ENCODE results near the gene CCDC33. TPM values are rescaled to one million over a fixed set of nuclear protein-coding genes. Genes with fewer than 3 reads are reported as not detected.

CCDC33 gene
- total RNA-seq, 1 donor from 2014 or later: not detected

GRCh38 chr15:74233373-74233772 lies 2.8 kb upstream of the CCDC33 start:
- TF ChIP-seq, protein P1, sequence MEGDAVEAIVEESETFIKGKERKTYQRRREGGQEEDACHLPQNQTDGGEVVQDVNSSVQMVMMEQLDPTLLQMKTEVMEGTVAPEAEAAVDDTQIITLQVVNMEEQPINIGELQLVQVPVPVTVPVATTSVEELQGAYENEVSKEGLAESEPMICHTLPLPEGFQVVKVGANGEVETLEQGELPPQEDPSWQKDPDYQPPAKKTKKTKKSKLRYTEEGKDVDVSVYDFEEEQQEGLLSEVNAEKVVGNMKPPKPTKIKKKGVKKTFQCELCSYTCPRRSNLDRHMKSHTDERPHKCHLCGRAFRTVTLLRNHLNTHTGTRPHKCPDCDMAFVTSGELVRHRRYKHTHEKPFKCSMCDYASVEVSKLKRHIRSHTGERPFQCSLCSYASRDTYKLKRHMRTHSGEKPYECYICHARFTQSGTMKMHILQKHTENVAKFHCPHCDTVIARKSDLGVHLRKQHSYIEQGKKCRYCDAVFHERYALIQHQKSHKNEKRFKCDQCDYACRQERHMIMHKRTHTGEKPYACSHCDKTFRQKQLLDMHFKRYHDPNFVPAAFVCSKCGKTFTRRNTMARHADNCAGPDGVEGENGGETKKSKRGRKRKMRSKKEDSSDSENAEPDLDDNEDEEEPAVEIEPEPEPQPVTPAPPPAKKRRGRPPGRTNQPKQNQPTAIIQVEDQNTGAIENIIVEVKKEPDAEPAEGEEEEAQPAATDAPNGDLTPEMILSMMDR (IDR thresholded peaks at IDR 0.05): no peak
- no peak overlapping the region for H3K27ac Mint-ChIP-seq (ENCODE audit: unreplicated experiment)
- no peak for DNase-seq (ENCODE audit: low spot score)
- H3K4me3 Mint-ChIP-seq (ENCODE audit: unreplicated experiment): no peak overlapping the region
- H3K9me3 Mint-ChIP-seq (ENCODE audit: low read depth): no peaks in the 10 kb centered on the region
- peaks cover 4% of the 10 kb centered on the region for H3K27me3 Mint-ChIP-seq (ENCODE audit: low read depth)
- no peaks in the 10 kb centered on the region for H3K36me3 Mint-ChIP-seq (ENCODE audit: low read depth)
- peaks cover 15% of the 10 kb centered on the region for H3K4me1 Mint-ChIP-seq (ENCODE audit: low read depth)

DNA sequence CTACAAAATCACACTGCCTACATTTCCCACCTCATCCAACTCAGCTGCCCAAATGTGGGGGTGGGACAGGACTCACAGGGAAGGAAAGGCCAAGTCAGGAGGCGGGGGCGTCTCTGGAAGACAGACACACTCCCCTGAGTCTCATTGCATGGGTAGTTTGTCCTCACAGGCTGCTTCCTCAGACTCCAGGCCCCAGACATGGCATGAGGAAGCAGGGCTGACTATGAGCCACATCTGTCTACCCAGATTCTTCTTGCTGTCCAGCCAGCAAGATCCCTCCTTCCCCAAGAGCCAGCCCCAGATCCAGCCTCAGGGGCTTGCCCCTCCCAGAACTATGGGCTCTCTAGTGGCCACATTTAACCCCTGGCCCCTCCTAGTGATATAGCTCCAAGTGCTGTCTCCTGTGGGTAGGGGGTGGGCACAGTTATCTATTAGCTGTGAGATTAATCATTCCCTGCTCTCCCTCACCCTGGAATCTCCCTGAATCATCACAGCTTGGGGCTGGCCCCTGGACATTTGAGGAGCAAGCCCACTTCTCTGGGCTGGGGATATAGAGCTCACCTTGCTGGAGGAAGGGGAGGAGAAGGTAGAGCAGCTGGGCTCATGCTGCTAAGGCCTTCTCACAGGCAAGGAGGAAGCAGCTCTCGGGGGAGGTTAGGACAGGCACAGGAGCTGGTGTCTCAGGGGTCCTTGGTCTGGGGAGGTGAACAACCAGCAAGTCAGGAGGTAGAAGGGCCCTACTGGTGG lies 2.1 kb upstream of the CCDC33 start:
- Mint-ChIP-seq H3K4me1 (ENCODE audit: low read depth) (peaks cover 15% of the 10 kb centered on the region), H3K27ac (ENCODE audit: unreplicated experiment) (no peak overlapping the region), H3K27me3 (ENCODE audit: low read depth) (peaks cover 4% of the 10 kb centered on the region), H3K4me3 (ENCODE audit: unreplicated experiment) (no peak overlapping the region), H3K9me3 (ENCODE audit: low read depth) (no peaks in the 10 kb centered on the region), H3K36me3 (ENCODE audit: low read depth) (no peaks in the 10 kb centered on the region)
- TF ChIP-seq, protein P1 (IDR thresholded peaks at IDR 0.05): no peak
- no peak for DNase-seq (ENCODE audit: low spot score)

DNA sequence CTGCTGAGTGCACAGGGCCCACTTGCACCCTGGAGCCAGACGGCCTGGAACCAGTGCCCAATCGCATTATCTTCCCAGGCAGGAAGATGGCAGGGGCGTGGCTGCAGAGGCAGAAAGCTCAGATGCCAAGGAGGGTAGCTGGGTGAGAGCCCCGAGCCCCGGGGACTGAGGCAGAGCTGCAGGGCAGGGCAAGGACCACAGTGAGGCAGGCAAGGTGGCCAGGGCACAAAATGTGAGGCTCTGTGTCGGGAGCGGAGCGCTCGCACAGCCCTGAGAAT lies 1.6 kb upstream of the CCDC33 start:
- TF ChIP-seq, protein P1 (IDR thresholded peaks at IDR 0.05): no peak
- Mint-ChIP-seq H3K27me3 (ENCODE audit: low read depth) (peaks cover 4% of the 10 kb centered on the region), H3K27ac (ENCODE audit: unreplicated experiment) (no peak overlapping the region), H3K36me3 (ENCODE audit: low read depth) (no peaks in the 10 kb centered on the region), H3K4me3 (ENCODE audit: unreplicated experiment) (no peak overlapping the region), H3K9me3 (ENCODE audit: low read depth) (no peaks in the 10 kb centered on the region), H3K4me1 (ENCODE audit: low read depth) (peaks cover 20% of the 10 kb centered on the region)
- DNase-seq (ENCODE audit: low spot score): no peak

DNA sequence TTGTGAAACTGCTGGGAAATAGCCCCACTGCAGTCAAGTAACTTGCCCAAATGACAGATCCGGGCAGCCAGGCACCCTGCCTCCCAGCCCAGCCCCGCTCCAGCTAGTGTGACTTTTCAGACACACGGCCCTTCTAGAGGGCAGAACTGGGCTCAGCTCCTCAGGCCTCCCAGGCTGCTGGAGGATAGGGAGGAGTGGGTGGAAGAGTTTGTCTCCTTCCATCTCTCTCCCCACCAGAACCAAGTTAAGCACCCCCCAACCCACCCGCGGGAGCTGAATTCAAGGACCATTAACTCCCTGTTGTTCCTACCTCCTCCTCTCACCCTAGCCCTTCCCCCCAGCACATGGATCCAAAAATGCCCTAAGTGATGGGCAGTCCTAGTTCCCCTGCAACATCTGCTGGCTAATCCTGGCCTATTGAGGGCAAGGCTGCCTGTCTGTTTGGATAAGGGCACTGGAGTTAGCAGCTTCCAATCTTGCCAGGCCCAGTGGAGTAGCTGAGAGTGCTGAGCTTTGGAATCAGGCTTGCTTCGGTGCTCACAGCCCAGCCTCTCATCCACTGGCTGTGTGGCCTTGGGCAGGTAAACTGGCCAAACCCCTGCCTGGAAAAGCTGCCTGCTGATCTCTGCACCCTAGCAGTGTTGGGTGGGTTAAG lies 3.1 kb downstream of the CCDC33 start:
- Mint-ChIP-seq H3K4me1 (ENCODE audit: low read depth) (peaks cover 49% of the 10 kb centered on the region), H3K36me3 (ENCODE audit: low read depth) (no peaks in the 10 kb centered on the region), H3K9me3 (ENCODE audit: low read depth) (no peaks in the 10 kb centered on the region), H3K27ac (ENCODE audit: unreplicated experiment) (peak overlapping the region; percentile 22), H3K4me3 (ENCODE audit: unreplicated experiment) (no peak overlapping the region), H3K27me3 (ENCODE audit: low read depth) (no peaks in the 10 kb centered on the region)
- TF ChIP-seq, protein P1 (IDR thresholded peaks at IDR 0.05): no peak
- DNase-seq (ENCODE audit: low spot score): no peak

DNA sequence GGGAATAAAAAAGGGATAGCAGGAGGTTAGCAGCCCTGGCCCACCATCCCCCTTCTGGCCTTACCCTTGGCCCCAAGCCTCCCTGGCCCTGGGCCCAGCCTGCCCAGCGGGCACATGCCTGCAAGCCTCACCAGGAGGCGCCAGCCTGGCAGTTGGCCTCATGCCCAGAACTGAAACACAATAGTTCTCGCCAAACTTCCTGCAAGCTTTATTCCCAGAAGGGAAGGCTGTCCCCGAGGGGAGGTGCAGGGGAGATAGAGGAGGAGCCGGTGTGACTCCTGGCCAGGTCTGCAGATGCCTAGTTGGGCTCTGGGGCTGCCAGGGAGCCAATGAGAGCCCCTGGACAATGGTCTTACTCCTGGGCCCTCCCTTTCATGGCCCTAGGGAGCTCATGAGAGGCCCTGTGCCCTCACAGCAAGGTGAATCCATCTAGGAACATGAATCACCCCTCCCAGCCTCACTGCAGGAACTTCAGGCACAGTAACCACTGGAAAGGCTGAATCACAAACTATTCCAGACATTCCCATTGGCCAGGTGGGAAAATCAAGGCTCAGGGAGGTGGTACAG lies 4.0 kb downstream of the CCDC33 start:
- H3K27me3 Mint-ChIP-seq (ENCODE audit: low read depth): no peaks in the 10 kb centered on the region
- H3K4me1 Mint-ChIP-seq (ENCODE audit: low read depth): peaks cover 49% of the 10 kb centered on the region
- H3K36me3 Mint-ChIP-seq (ENCODE audit: low read depth): no peaks in the 10 kb centered on the region
- no peaks in the 10 kb centered on the region for H3K9me3 Mint-ChIP-seq (ENCODE audit: low read depth)
- DNase-seq (ENCODE audit: low spot score): no peak
- TF ChIP-seq, protein P1 (IDR thresholded peaks at IDR 0.05): peak; percentile 81
- peak overlapping the region; percentile 51 for H3K27ac Mint-ChIP-seq (ENCODE audit: unreplicated experiment)
- H3K4me3 Mint-ChIP-seq (ENCODE audit: unreplicated experiment): no peak overlapping the region

Measured in chondrocyte (in vitro differentiated cells).